ENCODE results near the gene APBA1.

APBA1 gene

DNA sequence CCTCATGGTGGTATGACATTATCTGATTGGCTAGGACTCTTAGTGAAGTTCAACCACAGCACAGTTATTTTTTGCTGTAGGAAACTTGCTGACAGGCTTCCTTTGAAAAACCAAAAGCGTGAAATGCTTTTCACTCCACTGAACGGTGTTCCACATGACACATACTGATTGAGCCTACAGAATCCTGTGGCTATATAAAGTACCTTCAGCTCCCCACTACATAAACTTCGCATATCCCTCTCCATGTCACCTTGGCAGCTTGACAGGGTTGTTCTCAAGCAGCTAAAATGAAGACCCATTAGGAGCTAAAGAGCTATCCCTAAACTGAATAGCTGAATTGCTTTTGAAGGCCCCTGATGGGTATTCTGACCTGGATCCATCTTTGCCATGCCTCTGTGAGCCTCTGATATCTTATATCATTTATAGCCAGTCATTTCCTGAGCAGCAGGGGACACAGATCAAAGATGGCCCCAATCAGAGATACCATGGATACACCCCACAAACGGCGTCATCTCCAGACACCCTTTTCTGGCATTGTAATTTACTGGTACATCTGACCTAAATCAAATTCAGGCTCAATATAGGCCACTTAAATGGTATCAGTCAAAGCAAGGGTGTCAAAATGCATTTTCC lies 91.5 kb downstream of the APBA1 start:
- TF ChIP-seq ZNF565 (CRISPR knock-in tag; conservative IDR thresholded peaks at IDR 0.05; ENCODE audit: low read depth) = no peak
- TF ChIP-seq ZNF70 (CRISPR knock-in tag; IDR thresholded peaks at IDR 0.05) = no peak
- no peak for TF ChIP-seq ZC3H10 (CRISPR knock-in tag; IDR thresholded peaks at IDR 0.05)
- TF ChIP-seq PPARA (CRISPR knock-in tag; IDR thresholded peaks at IDR 0.05; ENCODE audit: borderline replicate concordance) = no peak
- TF ChIP-seq, protein P1, sequence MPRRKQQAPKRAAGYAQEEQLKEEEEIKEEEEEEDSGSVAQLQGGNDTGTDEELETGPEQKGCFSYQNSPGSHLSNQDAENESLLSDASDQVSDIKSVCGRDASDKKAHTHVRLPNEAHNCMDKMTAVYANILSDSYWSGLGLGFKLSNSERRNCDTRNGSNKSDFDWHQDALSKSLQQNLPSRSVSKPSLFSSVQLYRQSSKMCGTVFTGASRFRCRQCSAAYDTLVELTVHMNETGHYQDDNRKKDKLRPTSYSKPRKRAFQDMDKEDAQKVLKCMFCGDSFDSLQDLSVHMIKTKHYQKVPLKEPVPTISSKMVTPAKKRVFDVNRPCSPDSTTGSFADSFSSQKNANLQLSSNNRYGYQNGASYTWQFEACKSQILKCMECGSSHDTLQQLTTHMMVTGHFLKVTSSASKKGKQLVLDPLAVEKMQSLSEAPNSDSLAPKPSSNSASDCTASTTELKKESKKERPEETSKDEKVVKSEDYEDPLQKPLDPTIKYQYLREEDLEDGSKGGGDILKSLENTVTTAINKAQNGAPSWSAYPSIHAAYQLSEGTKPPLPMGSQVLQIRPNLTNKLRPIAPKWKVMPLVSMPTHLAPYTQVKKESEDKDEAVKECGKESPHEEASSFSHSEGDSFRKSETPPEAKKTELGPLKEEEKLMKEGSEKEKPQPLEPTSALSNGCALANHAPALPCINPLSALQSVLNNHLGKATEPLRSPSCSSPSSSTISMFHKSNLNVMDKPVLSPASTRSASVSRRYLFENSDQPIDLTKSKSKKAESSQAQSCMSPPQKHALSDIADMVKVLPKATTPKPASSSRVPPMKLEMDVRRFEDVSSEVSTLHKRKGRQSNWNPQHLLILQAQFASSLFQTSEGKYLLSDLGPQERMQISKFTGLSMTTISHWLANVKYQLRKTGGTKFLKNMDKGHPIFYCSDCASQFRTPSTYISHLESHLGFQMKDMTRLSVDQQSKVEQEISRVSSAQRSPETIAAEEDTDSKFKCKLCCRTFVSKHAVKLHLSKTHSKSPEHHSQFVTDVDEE (CRISPR knock-in tag; IDR thresholded peaks at IDR 0.05) = no peak
- TF ChIP-seq, protein P2, sequence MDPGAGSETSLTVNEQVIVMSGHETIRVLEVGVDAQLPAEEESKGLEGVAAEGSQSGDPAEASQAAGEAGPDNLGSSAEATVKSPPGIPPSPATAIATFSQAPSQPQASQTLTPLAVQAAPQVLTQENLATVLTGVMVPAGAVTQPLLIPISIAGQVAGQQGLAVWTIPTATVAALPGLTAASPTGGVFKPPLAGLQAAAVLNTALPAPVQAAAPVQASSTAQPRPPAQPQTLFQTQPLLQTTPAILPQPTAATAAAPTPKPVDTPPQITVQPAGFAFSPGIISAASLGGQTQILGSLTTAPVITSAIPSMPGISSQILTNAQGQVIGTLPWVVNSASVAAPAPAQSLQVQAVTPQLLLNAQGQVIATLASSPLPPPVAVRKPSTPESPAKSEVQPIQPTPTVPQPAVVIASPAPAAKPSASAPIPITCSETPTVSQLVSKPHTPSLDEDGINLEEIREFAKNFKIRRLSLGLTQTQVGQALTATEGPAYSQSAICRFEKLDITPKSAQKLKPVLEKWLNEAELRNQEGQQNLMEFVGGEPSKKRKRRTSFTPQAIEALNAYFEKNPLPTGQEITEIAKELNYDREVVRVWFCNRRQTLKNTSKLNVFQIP (CRISPR knock-in tag; IDR thresholded peaks at IDR 0.05; ENCODE audit: borderline replicate concordance, low read depth) = no peak
- no peak for TF ChIP-seq GLIS3 (CRISPR knock-in tag; IDR thresholded peaks at IDR 0.05)
- no peak for TF ChIP-seq RARB (CRISPR knock-in tag; IDR thresholded peaks at IDR 0.05)
- TF ChIP-seq ZFP30 (CRISPR knock-in tag; IDR thresholded peaks at IDR 0.05) = no peak
- TF ChIP-seq, protein P3, sequence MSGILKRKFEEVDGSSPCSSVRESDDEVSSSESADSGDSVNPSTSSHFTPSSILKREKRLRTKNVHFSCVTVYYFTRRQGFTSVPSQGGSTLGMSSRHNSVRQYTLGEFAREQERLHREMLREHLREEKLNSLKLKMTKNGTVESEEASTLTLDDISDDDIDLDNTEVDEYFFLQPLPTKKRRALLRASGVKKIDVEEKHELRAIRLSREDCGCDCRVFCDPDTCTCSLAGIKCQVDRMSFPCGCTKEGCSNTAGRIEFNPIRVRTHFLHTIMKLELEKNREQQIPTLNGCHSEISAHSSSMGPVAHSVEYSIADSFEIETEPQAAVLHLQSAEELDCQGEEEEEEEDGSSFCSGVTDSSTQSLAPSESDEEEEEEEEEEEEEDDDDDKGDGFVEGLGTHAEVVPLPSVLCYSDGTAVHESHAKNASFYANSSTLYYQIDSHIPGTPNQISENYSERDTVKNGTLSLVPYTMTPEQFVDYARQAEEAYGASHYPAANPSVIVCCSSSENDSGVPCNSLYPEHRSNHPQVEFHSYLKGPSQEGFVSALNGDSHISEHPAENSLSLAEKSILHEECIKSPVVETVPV (CRISPR knock-in tag; IDR thresholded peaks at IDR 0.05) = no peak
- no peak for ATAC-seq

DNA sequence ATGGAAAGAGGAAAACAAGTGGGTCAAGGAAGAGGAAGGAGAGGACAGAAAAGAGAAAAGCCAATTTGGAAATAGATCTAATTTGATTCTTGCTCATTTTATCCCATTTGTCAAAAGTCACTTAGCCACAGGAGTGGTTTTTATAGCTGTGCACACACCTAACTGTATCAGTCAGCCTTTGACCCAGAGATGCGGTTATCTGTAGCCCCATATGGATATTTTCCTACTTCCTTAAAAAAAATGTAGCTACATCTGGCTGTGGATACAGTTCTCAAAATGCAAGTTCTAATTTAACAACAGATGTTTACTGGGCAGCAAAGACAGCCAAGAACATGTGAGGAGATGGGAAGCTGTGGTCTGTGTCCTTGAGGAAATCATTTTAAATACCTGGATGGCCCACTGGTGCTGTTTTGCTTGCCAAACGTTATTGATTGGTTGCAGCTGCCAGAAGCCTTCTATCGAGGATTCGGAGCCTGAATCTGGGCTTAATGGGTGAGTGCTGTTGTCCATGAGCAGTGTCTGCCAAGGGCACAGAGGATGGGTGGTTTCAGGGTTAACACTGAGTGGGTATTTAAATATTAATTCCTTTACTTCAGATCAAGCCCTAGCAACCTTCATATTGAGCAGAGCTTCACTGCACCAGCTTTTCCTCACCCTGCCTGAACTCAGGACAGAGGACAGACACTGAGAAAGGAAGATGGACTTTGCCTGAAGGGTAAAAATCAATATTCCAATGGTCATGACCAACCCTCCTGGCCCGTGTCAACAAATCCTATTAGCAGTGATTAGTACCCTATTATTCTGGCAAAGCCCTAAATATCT lies 92.2 kb downstream of the APBA1 start:
- TF ChIP-seq ARNTL (CRISPR knock-in tag; IDR thresholded peaks at IDR 0.05; ENCODE audit: borderline replicate concordance, low read depth) (no peak), CSDC2 (CRISPR knock-in tag; IDR thresholded peaks at IDR 0.05) (no peak), ZFP30 (CRISPR knock-in tag; IDR thresholded peaks at IDR 0.05) (no peak), SNAI2 (CRISPR knock-in tag; IDR thresholded peaks at IDR 0.05) (no peak)
- TF ChIP-seq, protein P3 (CRISPR knock-in tag; IDR thresholded peaks at IDR 0.05) = no peak
- ATAC-seq = no peak

DNA sequence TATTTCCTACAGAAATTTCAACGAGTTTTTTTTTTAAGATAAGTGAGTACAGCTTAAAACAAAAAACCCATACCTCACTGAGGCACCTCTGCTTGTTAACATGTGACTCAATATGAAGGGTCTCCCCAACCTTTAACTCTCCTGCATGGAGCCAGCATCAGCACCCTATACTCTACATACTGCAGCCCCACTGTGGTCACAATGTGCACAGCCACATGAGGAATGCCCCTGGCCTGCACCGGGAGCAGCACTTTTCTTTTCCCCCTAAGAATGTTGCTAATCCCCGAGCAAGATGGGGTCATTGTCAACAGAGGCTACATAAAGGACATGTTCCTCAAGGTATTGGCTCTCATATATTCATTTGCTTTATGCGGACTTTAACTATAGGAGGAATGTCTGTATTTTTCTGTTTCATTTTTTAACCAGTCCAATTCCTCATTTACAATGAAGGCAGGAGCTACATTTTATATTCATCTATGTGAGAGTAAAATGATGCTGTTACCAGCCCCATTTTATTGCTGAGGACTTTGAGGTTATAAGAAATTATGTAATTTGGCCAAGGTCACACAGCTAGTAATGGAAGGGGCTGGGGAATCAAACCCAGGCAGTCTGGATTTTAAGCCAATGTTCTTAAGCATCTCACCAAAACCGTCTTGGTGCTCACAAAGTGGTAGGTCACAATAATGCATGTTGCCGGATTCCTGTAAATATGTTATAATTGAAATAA lies 93.0 kb downstream of the APBA1 start:
- ATAC-seq = no peak
- no peak for TF ChIP-seq ARNTL (CRISPR knock-in tag; IDR thresholded peaks at IDR 0.05; ENCODE audit: borderline replicate concordance, low read depth)
- TF ChIP-seq, protein P2 (CRISPR knock-in tag; IDR thresholded peaks at IDR 0.05; ENCODE audit: borderline replicate concordance, low read depth) = no peak
- TF ChIP-seq, protein P1 (CRISPR knock-in tag; IDR thresholded peaks at IDR 0.05) = no peak

Data from SK-N-SH treated with all-trans-retinoic acid at 6 μM for 48 hours (cell line).